Renal pelvis (tissue), 4 donors: Measurements from ENCODE around the gene INAFM2. TPM values are rescaled to one million over a fixed set of nuclear protein-coding genes. Genes with fewer than 3 reads are reported as not detected.

Source experiments
- DNase-seq: peaks from one replicate; pipeline ENCODE4 v3.0.0-alpha.2; 2013
- polyA plus RNA-seq, 3 donors: library from polyadenylated mRNA; unstranded; fragments of 120-200 nt; gene quantifications; one replicate each; pipeline ENCODE4 v1.2.1, GENCODE V29; 2013; ENCODE audit not compliant: insufficient read length in 3 of 3

The INAFM2 gene
- polyA plus RNA-seq, 3 donors: 9.9 to 17.6 (median 13.5) TPM

- no peak for DNase-seq
Observed at GRCh38 chr15:40285151-40285550, 38.3 kb upstream of the INAFM2 start.

DNA sequence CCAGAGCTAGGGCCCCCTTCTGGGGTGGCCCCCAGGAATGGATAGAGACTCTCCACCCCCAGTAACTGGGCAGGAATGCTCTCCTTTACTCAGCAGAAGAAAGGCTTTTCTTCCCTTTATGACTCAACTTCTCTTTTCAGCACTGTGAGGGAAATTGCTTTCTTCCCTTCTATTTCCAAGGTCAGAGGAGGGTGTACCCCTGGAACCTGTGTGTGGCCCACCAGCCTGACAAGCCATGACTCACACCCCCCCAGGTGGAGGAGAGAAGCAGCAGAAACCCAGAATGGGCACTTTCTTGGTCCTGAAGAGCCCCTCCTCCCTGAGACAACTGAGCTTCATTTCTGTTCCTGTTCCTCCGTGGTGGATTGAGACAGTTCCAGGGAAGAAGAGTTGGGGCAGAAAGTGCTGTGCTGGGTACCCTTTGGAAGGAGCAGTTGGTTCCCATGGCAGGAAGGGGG lies 37.9 kb upstream of the INAFM2 start:
- DNase-seq: no peak

GRCh38 chr15:40286061-40286532 lies 37.4 kb upstream of the INAFM2 start:
- no peak for DNase-seq

DNA sequence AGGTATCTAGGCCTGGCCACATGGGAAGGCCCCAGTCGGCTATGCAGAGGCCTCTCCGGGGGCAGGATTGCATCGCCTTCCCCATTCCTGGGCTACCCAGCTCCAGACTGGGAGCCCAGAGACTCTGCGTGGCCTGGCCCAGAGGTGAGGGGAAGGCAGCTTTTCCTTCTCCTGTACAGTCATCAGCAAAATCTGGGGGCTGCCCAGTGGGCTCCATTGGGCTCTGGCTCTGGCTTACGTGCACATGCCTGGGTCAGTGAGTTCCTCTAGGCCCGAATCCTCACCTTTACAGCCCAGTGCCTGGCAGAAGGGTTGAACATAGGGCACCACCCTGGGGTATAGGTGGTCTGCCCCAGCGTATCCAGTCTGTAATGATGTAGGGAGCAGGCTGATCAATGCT lies 36.7 kb upstream of the INAFM2 start:
- no peak for DNase-seq

GRCh38 chr15:40287505-40287904 lies 36.0 kb upstream of the INAFM2 start:
- DNase-seq: no peak

DNA sequence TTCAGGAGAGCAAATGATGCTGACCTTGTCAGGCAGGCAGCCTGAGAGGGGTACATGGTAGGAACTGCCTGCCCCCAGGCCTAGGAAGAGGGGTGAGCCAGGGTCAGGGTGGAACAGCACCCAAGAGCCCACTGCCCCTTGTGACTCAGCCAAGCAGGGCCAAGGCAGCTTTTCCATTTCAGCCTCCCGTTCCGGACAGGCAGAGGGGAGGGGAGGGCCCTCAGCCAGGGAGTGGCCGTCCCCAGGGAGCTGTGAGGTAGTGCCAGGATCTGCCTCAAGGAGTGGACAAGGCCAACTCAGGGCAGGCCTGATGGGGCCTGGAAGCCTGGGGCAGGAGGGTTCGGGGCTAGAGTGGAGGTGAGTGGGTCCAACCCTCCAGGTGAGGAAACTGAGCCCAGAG lies 35.5 kb upstream of the INAFM2 start:
- no peak for DNase-seq

DNA sequence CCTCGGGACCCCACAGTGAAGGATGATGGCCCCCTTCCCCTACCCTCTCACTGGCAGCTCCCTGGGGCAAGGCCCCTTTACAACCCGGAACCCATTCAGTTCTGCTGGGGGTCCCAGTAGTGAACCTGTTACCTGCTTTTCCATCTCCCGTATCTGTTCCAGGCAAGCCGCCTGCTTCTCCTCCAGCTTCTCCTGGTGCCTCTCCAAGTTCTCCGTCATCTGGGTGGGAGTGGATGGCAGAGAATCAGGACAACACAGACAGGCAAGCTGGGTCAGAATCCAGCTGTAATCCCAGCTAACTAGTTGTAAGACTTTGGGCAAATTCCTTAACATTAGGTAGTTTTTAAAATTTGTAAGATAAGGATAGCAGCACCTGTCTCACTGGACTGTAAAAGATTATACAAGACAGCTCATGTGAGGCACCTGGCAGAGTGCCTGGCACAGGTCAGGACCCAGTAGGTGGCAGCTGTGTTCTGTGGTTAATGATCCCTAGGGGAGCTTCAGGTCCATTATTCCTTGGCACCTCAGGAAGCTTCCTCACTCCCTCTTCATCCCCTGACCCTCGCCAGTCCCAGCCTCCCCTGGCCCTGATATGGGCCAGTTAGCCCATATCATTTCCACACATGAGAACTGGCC lies 34.2 kb upstream of the INAFM2 start:
- no peak for DNase-seq

DNA sequence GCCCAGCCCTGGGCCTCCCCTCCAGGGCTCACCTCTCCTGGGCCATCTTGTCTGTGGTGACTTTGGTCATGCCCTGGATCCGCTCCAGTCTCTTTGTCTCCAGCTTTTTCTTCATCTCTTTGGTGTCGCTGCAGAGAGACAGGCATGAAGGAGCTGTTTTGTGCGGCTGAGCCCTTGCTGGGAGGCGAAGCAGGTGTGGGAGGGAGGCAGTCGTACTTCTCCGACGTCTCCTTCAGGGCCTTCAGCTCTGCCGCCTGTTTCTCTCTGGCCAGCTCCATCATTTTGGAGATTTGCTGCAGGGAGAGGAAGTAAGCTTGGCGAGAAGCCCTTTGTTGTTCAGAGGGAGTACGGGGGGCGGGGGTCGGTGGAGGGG lies 33.0 kb upstream of the INAFM2 start:
- DNase-seq: no peak

GRCh38 chr15:40290918-40291574 lies 32.4 kb upstream of the INAFM2 start:
- no peak for DNase-seq

GRCh38 chr15:40292246-40292645 lies 31.2 kb upstream of the INAFM2 start:
- no peak for DNase-seq

- DNase-seq: no peak
Observed at GRCh38 chr15:40293006-40293405, 30.5 kb upstream of the INAFM2 start.

DNA sequence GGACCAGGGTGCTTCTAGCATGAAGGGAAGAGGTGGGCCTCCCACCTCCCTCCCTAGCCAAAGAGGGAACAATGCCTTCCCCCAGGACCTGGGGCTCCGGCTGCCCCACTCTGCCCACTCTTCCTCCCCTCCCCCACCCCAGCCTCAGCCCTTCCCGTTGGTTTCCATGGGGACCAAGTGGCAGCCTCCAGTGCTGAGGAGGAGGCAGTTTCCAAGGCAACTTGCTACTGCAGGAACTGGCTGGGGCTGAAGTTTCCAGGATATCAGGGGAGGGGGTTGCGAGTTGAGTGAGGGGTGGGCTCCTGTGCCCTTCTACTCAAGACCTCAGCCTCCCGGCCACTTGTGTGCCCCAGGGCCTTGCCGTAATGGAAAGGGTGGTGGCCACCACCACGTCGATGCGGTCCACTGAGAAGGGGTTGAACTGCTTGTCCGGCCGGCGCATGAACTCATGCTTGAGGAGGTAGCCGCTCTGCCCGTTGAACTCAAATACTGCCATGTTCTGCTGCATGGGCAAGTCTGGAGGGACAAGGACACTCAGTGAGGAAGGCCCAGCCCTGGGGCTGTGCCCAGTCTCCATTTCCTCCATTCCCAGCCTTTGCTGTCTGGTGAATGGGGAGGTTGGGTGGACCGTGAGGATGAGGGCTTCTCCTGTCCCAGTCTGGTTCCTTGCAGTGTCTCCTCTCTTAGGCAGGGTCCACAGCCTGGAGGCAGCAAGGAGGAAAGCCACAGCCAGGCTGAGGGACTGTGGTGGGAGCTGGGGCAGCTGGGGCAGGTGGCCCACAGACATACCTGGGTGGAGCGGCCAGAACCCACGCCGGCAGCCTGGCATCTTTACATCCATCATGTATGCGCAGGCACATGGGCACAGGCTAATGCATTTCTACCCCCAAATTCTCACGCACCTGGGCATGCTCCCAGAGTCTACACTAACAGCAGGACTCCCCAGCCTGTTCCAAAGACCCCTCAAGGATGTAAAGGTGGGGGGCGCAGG lies 29.3 kb upstream of the INAFM2 start:
- no peak for DNase-seq

- no peak for DNase-seq
Observed at GRCh38 chr15:40295297-40295696, 28.2 kb upstream of the INAFM2 start.

GRCh38 chr15:40295877-40296560 lies 27.5 kb upstream of the INAFM2 start:
- DNase-seq: no peak

DNA sequence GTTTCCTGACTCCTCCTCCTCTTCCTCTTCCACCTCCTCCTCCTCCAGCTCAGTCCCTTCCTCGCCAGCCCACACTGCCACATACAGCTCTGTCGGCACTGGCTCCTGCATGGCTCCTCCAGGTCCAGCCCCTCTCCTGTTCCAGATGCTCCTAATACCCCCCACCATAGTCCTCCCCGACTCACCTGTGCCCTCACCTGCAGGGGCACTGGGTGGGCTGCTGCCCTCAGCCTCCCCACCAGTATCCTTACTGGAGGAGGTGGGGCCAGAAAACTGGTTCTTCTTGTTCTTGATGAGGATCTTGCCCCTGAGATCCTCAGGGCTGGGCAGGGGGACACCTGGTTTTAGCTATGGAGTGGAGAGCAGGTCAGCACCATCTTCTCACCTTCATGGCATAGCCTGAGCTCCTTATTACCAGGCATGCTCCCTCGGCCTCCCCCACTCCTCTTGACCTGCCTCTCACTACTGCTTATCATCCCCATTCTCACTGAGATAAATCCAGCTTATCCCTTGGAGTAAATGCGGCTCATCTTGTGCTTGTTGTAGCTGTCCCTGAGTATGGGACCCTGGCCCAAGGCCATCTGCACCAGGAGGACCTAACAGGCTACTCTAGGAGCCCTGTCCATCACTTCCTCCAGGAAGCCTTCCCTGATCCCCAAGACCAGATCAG lies 26.8 kb upstream of the INAFM2 start:
- DNase-seq: no peak

GRCh38 chr15:40297356-40297755 lies 26.1 kb upstream of the INAFM2 start:
- no peak for DNase-seq

DNA sequence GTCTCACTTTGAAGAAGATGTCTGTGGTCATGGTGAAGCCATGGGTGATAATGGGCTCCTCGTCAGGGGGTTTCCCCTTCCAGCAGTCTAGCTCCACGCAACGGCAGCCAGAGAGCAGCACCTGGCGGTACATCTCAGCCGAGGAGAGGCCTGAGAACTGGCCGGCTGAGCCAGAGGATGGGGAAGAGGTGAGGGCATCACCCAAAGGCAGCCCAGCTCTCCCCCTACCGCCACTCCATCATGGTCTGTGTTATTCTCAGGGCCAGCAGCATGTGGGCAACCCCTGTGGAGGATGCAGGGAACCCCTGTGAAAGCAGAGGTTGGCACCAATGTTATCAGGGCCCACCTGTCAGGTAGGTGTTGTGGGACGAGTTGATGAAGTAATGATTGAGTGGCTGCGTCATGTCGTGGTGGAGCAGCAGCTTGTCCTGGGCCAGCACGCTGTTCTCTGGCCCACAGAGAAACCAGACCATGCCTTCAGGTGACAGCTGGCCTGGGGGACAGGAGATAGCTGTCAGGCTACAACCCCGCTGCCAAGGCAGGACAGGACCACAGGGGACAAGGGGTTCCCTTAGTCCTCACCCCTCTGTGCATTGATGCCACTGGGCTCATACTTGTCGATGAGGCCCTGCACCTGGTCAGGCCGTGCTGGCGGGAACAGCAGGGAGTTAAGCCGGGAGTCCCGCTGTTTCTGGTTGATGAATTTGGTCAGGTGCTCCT lies 25.1 kb upstream of the INAFM2 start:
- no peak for DNase-seq

GRCh38 chr15:40300367-40300766 lies 23.1 kb upstream of the INAFM2 start:
- no peak for DNase-seq

DNA sequence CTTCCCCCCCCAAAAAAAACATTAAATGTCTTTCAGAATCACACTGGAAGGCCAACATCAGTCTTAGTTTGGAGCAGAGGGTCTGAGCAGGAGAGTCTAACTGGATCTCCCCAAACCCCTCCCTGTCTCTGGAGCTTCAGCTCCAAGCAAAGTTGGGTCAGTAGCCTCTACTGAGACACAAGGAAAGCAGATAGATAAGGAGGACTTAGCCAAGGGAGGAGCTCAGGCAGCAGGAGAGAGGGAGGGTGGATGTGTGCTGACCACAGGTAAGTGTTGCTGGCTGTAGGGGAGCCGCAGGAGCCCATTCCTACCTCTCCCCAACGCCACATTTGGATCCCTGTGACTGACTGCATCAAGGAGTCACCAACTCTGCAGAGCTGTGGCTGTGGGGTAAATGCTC lies 22.7 kb upstream of the INAFM2 start:
- no peak for DNase-seq

DNA sequence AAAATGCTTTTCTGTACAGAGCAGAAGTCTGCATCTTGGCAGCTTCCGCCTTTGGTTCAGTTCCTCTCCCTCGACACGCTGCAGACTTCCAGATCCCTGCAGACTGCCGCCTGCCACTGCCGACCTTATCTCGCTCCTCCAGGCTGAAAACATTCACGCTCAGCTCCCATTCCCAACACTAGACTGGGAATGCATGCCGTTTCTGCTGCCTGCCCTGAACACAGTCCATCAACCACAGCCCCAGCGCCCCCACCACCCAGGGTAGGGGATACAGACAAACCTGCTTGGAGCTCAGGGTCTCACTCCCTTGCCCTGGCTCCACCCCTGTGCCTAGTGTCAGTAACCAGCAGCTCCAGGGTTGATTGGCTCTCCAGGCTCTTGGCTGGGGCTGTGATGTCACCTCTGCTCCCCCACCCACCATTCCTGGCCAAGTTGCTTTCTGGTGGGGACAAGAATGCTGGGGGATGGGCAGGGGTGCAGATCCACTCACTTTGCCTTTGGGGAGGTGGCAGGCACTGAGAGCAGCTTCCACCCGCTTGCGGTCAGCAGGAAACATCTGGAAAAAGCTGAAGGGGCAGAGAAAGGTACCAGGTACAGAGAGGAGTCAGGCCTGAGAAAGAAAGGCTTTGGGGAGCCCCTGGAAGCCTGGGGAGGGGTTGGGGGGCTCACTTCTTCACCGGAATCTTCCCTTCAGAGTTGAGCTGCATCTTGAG lies 21.9 kb upstream of the INAFM2 start:
- DNase-seq: no peak
